DOHH2 (cell line): ENCODE results near the gene EIF4E2.

ENCODE experiments used
- EZH2phosphoT487 ChIP-seq: fragments of 200-600 bp; sonication (generic); IDR thresholded peaks from 2 replicates; pipeline ENCODE4 v1.6.1; 2017; ENCODE audit warnings: borderline replicate concordance, mild to moderate bottlenecking, antibody characterized with exemption, low read length, moderate library complexity, mixed read lengths
- TF ChIP-seq, protein P1 (sequence below): fragments of 200-600 bp; sonication (generic); IDR thresholded peaks from one replicate; pipeline ENCODE4 v1.5.1; 2014; ENCODE audit warnings: antibody characterized with exemption, mild to moderate bottlenecking, low read depth, low read length; ENCODE audit not compliant: poor library complexity, severe bottlenecking

DNA sequence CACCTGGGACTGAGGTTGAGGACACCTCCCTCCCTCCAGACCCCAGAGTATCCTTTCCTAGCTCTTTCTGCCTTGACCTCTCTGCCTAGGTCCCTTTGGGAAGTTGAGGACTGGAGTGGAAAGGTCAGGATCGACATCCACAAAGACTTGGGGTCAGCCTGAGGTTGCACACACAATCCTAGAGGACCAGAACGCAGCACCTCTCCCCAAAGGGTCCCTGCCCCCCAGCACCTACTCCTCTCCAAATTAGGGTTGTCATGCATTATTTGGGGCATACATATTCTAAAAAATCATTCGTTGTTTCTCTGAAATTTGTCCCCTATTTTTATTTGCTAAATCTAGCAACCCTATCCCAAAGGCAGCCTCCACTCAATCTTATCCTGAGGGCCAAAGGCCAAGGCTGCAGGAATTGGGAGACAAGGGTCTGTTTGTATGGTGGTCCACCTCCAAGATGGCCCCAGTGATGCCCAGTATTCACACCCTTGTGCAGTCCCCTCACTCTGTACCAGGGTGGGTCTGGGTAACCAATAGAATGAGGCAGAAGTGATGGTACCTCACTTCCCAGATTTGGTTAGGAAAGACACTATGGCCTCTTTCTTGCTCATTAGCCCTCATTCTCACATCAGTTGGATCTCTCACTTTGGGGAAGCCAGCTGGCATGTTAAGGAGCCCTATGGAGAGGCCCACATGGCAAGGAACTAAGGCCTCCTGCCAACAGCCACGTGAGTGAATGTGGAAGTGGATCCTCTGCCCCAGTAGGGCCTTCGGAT is 14.5 kb upstream of the EIF4E2 start:
- TF ChIP-seq, protein P1, sequence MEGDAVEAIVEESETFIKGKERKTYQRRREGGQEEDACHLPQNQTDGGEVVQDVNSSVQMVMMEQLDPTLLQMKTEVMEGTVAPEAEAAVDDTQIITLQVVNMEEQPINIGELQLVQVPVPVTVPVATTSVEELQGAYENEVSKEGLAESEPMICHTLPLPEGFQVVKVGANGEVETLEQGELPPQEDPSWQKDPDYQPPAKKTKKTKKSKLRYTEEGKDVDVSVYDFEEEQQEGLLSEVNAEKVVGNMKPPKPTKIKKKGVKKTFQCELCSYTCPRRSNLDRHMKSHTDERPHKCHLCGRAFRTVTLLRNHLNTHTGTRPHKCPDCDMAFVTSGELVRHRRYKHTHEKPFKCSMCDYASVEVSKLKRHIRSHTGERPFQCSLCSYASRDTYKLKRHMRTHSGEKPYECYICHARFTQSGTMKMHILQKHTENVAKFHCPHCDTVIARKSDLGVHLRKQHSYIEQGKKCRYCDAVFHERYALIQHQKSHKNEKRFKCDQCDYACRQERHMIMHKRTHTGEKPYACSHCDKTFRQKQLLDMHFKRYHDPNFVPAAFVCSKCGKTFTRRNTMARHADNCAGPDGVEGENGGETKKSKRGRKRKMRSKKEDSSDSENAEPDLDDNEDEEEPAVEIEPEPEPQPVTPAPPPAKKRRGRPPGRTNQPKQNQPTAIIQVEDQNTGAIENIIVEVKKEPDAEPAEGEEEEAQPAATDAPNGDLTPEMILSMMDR = no peak
- TF ChIP-seq EZH2phosphoT487 = no peak
